Liver (tissue), 3 donors: ENCODE results near the gene HPCA.
"Not testable (repeated sequence)": the region's sequence is repeated elsewhere in the genome, so short reads cannot be mapped to it uniquely, and the experiment has no call there.

ENCODE experiments used
- GABPA ChIP-seq, 2 donors: IDR thresholded peaks in 1 of 2; conservative IDR thresholded peaks in 1 of 2; 2 replicates each; pipeline ENCODE4 v1.6.1; 2016; ENCODE audit warnings: antibody characterized with exemption in 2 of 2, mild to moderate bottlenecking in 1 of 2, moderate library complexity in 1 of 2
- RXRA ChIP-seq, 2 donors: IDR thresholded peaks; 2 replicates each; pipeline ENCODE4 v1.6.1; 2017 to 2018; ENCODE audit warnings: antibody characterized with exemption in 2 of 2, mild to moderate bottlenecking in 1 of 2
- TF ChIP-seq, protein P1 (sequence below): fragments of 150-350 bp; IDR thresholded peaks from 2 replicates; pipeline ENCODE4 v1.5.1; 2017; ENCODE audit warnings: improper control_type of control experiment, low read depth, low read length; ENCODE audit not compliant: missing input control
- TF ChIP-seq, protein P2 (sequence below): IDR thresholded peaks from 2 replicates; pipeline ENCODE4 v1.6.1; 2016; ENCODE audit warnings: antibody characterized with exemption, mild to moderate bottlenecking
- donor health status: healthy.
- donor health status: healthy.

DNA sequence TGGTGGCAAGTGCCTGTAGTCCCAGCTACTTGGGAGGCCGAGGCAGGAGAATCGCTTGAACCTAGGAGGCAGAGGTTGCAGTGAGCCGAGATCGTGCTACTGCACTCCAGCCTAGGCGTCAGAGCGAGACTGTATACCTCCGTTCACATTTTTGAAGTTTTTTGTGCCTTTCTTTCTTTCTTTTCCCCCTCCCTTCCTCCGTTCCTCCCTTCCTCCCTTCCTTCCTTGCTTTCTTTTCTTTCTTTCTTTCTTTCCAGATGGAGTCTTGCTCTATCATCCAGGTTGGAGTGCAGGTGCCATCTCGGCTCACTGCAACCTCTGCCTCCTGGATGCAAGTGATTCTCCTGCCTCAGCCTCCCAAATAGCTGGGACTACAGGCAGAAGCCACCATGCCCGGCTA is 19.3 kb downstream of the HPCA start:
- TF ChIP-seq, protein P1, sequence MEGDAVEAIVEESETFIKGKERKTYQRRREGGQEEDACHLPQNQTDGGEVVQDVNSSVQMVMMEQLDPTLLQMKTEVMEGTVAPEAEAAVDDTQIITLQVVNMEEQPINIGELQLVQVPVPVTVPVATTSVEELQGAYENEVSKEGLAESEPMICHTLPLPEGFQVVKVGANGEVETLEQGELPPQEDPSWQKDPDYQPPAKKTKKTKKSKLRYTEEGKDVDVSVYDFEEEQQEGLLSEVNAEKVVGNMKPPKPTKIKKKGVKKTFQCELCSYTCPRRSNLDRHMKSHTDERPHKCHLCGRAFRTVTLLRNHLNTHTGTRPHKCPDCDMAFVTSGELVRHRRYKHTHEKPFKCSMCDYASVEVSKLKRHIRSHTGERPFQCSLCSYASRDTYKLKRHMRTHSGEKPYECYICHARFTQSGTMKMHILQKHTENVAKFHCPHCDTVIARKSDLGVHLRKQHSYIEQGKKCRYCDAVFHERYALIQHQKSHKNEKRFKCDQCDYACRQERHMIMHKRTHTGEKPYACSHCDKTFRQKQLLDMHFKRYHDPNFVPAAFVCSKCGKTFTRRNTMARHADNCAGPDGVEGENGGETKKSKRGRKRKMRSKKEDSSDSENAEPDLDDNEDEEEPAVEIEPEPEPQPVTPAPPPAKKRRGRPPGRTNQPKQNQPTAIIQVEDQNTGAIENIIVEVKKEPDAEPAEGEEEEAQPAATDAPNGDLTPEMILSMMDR: not testable (repeated sequence)
- TF ChIP-seq, protein P2, sequence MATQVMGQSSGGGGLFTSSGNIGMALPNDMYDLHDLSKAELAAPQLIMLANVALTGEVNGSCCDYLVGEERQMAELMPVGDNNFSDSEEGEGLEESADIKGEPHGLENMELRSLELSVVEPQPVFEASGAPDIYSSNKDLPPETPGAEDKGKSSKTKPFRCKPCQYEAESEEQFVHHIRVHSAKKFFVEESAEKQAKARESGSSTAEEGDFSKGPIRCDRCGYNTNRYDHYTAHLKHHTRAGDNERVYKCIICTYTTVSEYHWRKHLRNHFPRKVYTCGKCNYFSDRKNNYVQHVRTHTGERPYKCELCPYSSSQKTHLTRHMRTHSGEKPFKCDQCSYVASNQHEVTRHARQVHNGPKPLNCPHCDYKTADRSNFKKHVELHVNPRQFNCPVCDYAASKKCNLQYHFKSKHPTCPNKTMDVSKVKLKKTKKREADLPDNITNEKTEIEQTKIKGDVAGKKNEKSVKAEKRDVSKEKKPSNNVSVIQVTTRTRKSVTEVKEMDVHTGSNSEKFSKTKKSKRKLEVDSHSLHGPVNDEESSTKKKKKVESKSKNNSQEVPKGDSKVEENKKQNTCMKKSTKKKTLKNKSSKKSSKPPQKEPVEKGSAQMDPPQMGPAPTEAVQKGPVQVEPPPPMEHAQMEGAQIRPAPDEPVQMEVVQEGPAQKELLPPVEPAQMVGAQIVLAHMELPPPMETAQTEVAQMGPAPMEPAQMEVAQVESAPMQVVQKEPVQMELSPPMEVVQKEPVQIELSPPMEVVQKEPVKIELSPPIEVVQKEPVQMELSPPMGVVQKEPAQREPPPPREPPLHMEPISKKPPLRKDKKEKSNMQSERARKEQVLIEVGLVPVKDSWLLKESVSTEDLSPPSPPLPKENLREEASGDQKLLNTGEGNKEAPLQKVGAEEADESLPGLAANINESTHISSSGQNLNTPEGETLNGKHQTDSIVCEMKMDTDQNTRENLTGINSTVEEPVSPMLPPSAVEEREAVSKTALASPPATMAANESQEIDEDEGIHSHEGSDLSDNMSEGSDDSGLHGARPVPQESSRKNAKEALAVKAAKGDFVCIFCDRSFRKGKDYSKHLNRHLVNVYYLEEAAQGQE: not testable (repeated sequence)
- TF ChIP-seq GABPA (IDR thresholded peaks at IDR 0.05 in 1 of 2, conservative IDR thresholded peaks at IDR 0.05 in 1 of 2); RXRA (IDR thresholded peaks at IDR 0.05): not testable (repeated sequence)
